GM10847 (cell line): ENCODE results near the gene AJAP1.

Experiments
- POLR2A ChIP-seq: IDR thresholded peaks from 2 replicates; pipeline ENCODE4 v1.6.1; 2011; ENCODE audit not compliant: insufficient read length; ENCODE audit errors: extremely low read depth

AJAP1 gene

DNA sequence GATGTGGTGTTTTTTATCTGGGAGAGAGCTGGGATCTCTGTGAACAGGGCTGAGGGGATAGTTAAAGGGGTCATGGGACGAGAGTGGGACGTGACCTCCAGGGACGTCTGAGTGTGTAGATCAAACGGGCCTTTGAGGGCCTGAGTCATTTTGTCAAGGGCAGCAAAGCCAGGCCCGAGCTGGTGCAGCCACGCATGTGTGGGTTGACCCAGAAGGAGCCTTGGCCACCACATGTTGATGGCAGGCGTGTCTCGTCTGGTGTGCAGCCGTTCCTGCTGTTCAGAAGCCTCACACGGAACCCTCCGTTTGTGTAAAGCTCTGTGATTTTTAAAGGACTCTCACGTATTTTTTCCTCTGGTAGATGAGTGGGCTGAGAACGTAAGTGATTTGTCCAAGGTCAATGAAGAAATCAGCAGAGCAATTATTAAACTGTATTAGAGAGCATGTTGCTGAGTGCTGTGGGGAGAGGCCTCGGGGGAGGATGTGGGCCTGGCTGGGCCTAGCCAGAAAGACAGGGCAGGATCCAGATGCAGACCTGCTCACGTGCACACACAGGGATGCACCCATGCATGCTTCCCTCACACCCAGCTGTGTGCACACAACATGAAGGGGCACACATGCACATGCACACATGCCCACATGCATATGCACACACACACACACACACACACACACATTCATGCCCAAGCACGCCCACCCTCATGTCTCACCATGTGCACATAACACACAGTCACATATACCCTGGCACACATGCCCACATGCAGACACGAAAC, 89.8 kb downstream of the AJAP1 start:
- no peak for TF ChIP-seq POLR2A

- no peak for TF ChIP-seq POLR2A
These were observed 91.2 kb downstream of the AJAP1 start for GRCh38 chr1:4745560-4745959.

GRCh38 chr1:4749406-4749805, 95.0 kb downstream of the AJAP1 start:
- TF ChIP-seq POLR2A = no peak

DNA sequence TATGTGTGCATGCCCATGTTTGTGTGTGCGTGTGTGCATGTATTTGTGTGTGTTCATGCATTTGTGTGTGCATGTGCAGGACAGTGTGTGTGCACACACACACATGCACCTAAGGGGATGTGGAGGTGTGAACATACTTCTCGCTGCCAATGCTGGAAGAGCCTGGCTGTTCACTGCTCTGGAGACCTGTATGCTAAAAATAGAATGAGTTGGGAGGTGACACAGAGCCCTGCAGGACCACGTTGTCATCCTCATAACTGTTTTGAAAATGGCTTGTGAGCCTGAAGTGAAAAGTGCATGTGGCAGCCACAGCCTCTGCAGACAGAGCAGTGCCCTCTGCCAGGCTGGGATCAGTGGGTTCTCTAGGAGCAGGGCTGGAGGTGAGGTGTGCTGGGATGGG, 95.8 kb downstream of the AJAP1 start:
- TF ChIP-seq POLR2A = no peak

- no peak for TF ChIP-seq POLR2A
These were observed 97.7 kb downstream of the AJAP1 start for GRCh38 chr1:4752059-4752458.

GRCh38 chr1:4754816-4755215, 100.4 kb downstream of the AJAP1 start:
- no peak for TF ChIP-seq POLR2A

GRCh38 chr1:4755301-4755845, 101.0 kb downstream of the AJAP1 start:
- no peak for TF ChIP-seq POLR2A

DNA sequence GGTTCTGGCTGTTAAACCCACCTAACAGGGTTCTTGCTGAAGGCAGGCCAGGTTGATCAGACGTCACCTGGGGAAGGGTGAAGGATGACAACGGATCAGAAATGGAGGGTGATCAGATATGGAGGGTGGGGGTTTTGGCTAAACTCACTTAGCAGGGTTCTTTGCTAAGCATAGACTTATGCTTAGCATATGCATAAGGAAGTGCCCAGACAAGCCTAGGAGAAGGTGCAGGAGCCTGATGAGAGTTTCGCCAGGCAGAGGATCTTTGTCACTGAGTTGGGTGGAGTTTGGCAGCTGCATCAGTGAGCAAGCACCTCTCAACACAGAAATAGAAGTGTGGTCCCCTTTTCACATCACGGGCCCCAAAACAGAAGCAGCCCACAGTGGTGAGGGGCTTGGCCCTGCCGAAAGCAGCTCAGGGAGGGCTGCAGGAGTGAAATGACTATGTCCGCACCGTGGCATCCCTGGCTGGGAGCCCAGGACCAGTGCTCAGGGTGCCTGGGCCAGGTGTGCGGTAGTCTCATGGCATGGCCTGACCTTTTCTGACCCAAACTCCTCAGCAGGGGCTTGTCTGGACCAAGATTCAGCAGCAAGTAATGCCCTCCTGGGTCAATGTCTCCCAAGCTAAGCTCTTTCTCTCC, 101.6 kb downstream of the AJAP1 start:
- TF ChIP-seq POLR2A = no peak

GRCh38 chr1:4756851-4757580, 102.6 kb downstream of the AJAP1 start:
- TF ChIP-seq POLR2A = no peak

GRCh38 chr1:4759671-4760070, 105.3 kb downstream of the AJAP1 start:
- TF ChIP-seq POLR2A = no peak

DNA sequence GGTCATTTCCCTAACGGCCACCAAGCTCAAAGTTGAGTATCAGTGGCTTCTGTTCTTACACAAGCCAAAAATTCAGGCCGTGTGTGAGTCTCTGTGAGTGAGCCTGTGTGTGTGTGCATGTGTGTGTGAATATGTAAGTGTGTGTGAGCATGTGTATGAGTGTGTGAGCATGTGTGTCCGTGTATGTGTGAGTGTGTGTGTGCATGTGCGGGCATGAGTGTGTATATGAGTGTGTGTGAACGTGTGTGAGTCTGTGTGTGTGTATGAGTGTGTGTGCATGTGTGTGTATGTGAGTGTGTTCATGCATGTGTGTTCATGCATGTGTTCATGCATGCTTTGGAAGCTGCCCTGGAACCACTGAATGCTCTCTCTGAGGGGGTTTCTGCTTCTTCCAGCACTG, 105.7 kb downstream of the AJAP1 start:
- no peak for TF ChIP-seq POLR2A

DNA sequence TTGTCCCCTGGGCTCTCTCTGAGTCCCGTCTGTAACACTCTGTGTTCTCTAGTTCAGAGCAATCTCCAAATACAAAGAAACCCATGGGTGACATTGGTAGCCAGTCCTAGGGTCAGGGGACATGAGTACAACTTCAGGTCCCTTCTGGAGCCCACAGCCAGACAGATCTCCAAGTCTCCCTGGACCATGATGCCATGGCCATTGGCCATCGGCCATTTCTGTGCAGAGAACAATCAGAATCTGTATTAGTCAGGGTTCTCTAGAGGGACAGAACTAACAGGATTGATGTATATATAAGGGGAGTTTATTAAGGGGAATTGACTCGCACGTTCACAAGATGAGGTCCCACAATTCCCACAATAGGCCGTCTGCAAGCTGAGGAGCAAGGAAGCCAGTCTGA, 106.9 kb downstream of the AJAP1 start:
- no peak for TF ChIP-seq POLR2A

GRCh38 chr1:4762146-4762545, 107.7 kb downstream of the AJAP1 start:
- no peak for TF ChIP-seq POLR2A

DNA sequence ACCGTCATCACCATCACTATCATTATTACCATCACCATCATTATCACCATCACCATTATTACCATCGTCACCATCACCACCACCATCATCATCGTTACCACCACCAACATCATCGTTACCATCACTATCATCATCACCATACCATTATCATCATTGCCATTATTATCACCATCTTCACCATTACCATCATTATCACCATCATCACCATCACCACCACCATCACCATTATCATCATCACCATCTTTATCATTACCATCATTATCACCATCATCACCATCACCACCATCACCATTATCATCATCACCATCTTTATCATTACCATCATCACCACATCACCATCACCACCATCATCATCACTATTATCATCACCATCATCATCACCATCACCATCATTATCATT, 112.9 kb downstream of the AJAP1 start:
- no peak for TF ChIP-seq POLR2A

DNA sequence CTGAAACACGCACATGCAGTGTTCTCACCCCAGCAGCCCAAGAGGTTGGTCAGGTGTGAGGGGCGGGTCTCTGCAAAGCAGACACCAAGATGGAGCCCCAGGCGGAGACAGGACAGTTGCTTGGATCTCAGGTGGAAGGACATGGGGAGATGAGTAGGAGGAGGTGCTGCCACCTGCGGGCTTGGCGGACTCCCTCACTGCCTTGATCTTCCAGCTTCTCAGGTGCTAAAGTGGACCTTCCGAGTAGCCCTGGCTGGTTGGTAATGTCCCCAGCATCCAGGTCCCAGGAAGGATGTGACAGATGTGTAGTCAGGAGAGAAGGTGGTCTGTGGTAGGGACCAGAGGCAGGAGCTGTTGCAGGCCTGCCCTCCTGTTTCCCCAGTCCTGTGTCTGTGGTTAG, 114.1 kb downstream of the AJAP1 start:
- no peak for TF ChIP-seq POLR2A
